Sigmoid colon (tissue), 7 donors: ENCODE results near the gene MZB1. TPM values are rescaled to one million over a fixed set of nuclear protein-coding genes. Genes with fewer than 3 reads are reported as not detected.
"Not testable (repeated sequence)": the region's sequence is repeated elsewhere in the genome, so short reads cannot be mapped to it uniquely, and the experiment has no call there.

Source experiments
- DNase-seq: peaks from one replicate; pipeline ENCODE4 v3.0.0-alpha.2; 2019
- H3K27ac ChIP-seq, 4 donors: fragments of 200-600 bp; sonication (generic); one replicate each; pipeline ENCODE4 v1.5.1; 2016 to 2019; ENCODE audit warnings: mild to moderate bottlenecking in 1 of 4
- H3K27me3 ChIP-seq, 3 donors: fragments of 200-600 bp; sonication (generic); one replicate each; pipeline ENCODE4 v1.5.1; 2019; ENCODE audit warnings: mild to moderate bottlenecking in 1 of 3
- H3K36me3 ChIP-seq, 4 donors: fragments of 200-600 bp; sonication (generic); one replicate each; pipeline ENCODE4 v1.5.1; 2016 to 2019
- H3K4me1 ChIP-seq, 4 donors: fragments of 200-600 bp; sonication (generic); one replicate each; pipeline ENCODE4 v1.5.1; 2017 to 2019
- H3K4me3 ChIP-seq, 4 donors: fragments of 200-600 bp; sonication (generic); one replicate each; pipeline ENCODE4 v1.5.1; 2017 to 2019; ENCODE audit warnings: mild to moderate bottlenecking in 2 of 4, moderate library complexity in 1 of 4
- H3K9me3 ChIP-seq, 4 donors: fragments of 200-600 bp in 3 of 4; sonication (generic) in 3 of 4; one replicate each; pipeline versions ENCODE4 v1.5.1 to v1.6.1; 2013 to 2019
- CTCF ChIP-seq, 4 experiments: fragments of 450-650 bp in 3 of 4; fragments of 200-600 bp in 1 of 4; IDR thresholded peaks; one replicate each; pipeline ENCODE4 v1.5.1; 2016 to 2019; ENCODE audit warnings: antibody characterized with exemption in 4 of 4, mild to moderate bottlenecking in 3 of 4, moderate library complexity in 2 of 4
- EP300 ChIP-seq, 4 donors: sonication (generic); formaldehyde crosslinking; IDR thresholded peaks; one replicate each; pipeline ENCODE4 v1.6.1; 2017; ENCODE audit warnings: antibody characterized with exemption in 4 of 4
- POLR2A ChIP-seq, 2 donors: fragments of 450-650 bp; IDR thresholded peaks; one replicate each; pipeline ENCODE4 v1.6.1; 2016; ENCODE audit warnings: antibody characterized with exemption in 2 of 2, mild to moderate bottlenecking in 2 of 2, moderate library complexity in 2 of 2
- POLR2AphosphoS5 ChIP-seq, 4 donors: sonication (generic); formaldehyde crosslinking; IDR thresholded peaks; one replicate each; pipeline ENCODE4 v1.6.1; 2017; ENCODE audit warnings: antibody characterized with exemption in 4 of 4
- WGBS, 2 donors: extraction: QIAGEN DNeasy Blood & Tissue Kit; methylation state at CpG; one replicate each; pipeline ENCODE4 v1.1.7; 2013; 5-methylcytosine and 5-hydroxymethylcytosine counted together
- intact Hi-C: fragments of 100-400 bp; cut with DNase I; formaldehyde crosslinking; loops from one replicate; pipeline ENCODE4 v1.15.1; 2023
- polyA plus RNA-seq, 3 donors: library from polyadenylated mRNA; stranded (reverse); fragments of 200-250 nt; gene quantifications; one replicate each; pipeline ENCODE4 v1.2.3, GENCODE V29; 2013
- total RNA-seq, 4 donors: library from RNA; depleted of rRNA; stranded (reverse); fragments of >200 nt; gene quantifications; one replicate each; pipeline ENCODE4 v1.1.0, GENCODE V29; 2016
- donor health status: healthy with polysubstance abuse.
- donor health status: Bipolar disorder and iron deficiency.
- donor health status: healthy.

MZB1 gene
- total and polyA plus RNA-seq, 7 donors: 2.2 to 29.2 (median 3.2) TPM; not detected in 3

GRCh38 chr5:139413963-139414362, 24.2 kb upstream of the MZB1 start:
- intact Hi-C loops: no loop called here
- peaks cover 0 to 69% (median 63%) of the 10 kb centered on the region in 4 donors for H3K4me1 ChIP-seq
- peak overlapping the region in 3 of 4 donors; percentile 54 to 78 (median 58) for H3K27ac ChIP-seq
- 81 to 88% methylated on average over 6 of the region's 6 CpGs for WGBS, 2 donors
- DNase-seq: no peak
- TF ChIP-seq POLR2AphosphoS5 (IDR thresholded peaks at IDR 0.05) (no peak), EP300 (IDR thresholded peaks at IDR 0.05) (no peak), POLR2A (IDR thresholded peaks at IDR 0.05) (no peak), CTCF (IDR thresholded peaks at IDR 0.05) (no peak)
- no peaks in the 10 kb centered on the region for H3K27me3 ChIP-seq
- no peak overlapping the region for H3K4me3 ChIP-seq
- H3K9me3 ChIP-seq: no peaks in the 10 kb centered on the region
- peaks cover 0 to 8% (median 0%) of the 10 kb centered on the region in 4 donors for H3K36me3 ChIP-seq

GRCh38 chr5:139413153-139413552, 23.4 kb upstream of the MZB1 start:
- Histone ChIP-seq H3K27ac (no peak overlapping the region), H3K27me3 (no peaks in the 10 kb centered on the region), H3K4me3 (no peak overlapping the region), H3K36me3 (no peaks in the 10 kb centered on the region), H3K4me1 (peaks cover 0 to 67% (median 63%) of the 10 kb centered on the region in 4 donors), H3K9me3 (no peaks in the 10 kb centered on the region)
- WGBS, 2 donors: 98% methylated on average over 6 of the region's 6 CpGs
- no peak for DNase-seq
- intact Hi-C loops: no loop called here
- TF ChIP-seq POLR2A (IDR thresholded peaks at IDR 0.05): no peak
- no peak for TF ChIP-seq POLR2AphosphoS5 (IDR thresholded peaks at IDR 0.05)
- TF ChIP-seq CTCF (IDR thresholded peaks at IDR 0.05): no peak
- TF ChIP-seq EP300 (IDR thresholded peaks at IDR 0.05): no peak

GRCh38 chr5:139410993-139411828, 21.5 kb upstream of the MZB1 start:
- TF ChIP-seq POLR2AphosphoS5 (IDR thresholded peaks at IDR 0.05) (peak; percentile 96 to 100 (median 98)), EP300 (IDR thresholded peaks at IDR 0.05) (peak; percentile 50 to 85 (median 72)), POLR2A (IDR thresholded peaks at IDR 0.05) (no peak)
- Histone ChIP-seq H3K27me3 (no peaks in the 10 kb centered on the region), H3K4me3 (no peak overlapping the region), H3K4me1 (peaks cover 0 to 47% (median 44%) of the 10 kb centered on the region in 4 donors), H3K36me3 (no peaks in the 10 kb centered on the region), H3K9me3 (no peaks in the 10 kb centered on the region), H3K27ac (peak overlapping the region; percentile 51 to 68 (median 62))
- DNase-seq: peak; percentile 79
- WGBS, 2 donors: 83 to 90% methylated on average over 17 of the region's 17 CpGs
- intact Hi-C loops: no loop called here

GRCh38 chr5:139410121-139410992, 20.6 kb upstream of the MZB1 start:
- whole genome bisulfite sequencing, 2 donors: 79 to 81% methylated on average over 6 of the region's 6 CpGs
- intact Hi-C loops: no loop called here

GRCh38 chr5:139409116-139409515, 19.4 kb upstream of the MZB1 start:
- intact Hi-C loops, H3K36me3 ChIP-seq, H3K9me3 ChIP-seq, H3K4me3 ChIP-seq, H3K27me3 ChIP-seq, DNase-seq, H3K27ac ChIP-seq: not testable (repeated sequence)
- WGBS, 2 donors: 84 to 95% methylated on average over 5 of the region's 5 CpGs
- peaks cover 0 to 32% (median 30%) of the 10 kb centered on the region in 4 donors for H3K4me1 ChIP-seq

More at GRCh38 chr5:139410121-139410992, 20.6 kb upstream of the MZB1 start:
- Histone ChIP-seq H3K4me3 (no peak overlapping the region), H3K27ac (peak overlapping the region; percentile 51 to 68 (median 62)), H3K4me1 (peaks cover 0 to 39% (median 36%) of the 10 kb centered on the region in 4 donors), H3K9me3 (no peaks in the 10 kb centered on the region), H3K27me3 (no peaks in the 10 kb centered on the region), H3K36me3 (no peaks in the 10 kb centered on the region)
- TF ChIP-seq EP300 (IDR thresholded peaks at IDR 0.05) (no peak), POLR2AphosphoS5 (IDR thresholded peaks at IDR 0.05) (no peak), POLR2A (IDR thresholded peaks at IDR 0.05) (no peak), CTCF (IDR thresholded peaks at IDR 0.05) (no peak)
- peak; percentile 33 for DNase-seq
